Measurements from ENCODE around the gene GNRHR. TPM values are rescaled to one million over a fixed set of nuclear protein-coding genes. Genes with fewer than 3 reads are reported as not detected.
"Not testable (repeated sequence)": the region's sequence is repeated elsewhere in the genome, so short reads cannot be mapped to it uniquely, and the experiment has no call there.

The GNRHR gene
- total RNA-seq = not detected
- long read RNA-seq, donor 1 = 0 reads
- long read RNA-seq, donor 2 = 0 reads

DNA sequence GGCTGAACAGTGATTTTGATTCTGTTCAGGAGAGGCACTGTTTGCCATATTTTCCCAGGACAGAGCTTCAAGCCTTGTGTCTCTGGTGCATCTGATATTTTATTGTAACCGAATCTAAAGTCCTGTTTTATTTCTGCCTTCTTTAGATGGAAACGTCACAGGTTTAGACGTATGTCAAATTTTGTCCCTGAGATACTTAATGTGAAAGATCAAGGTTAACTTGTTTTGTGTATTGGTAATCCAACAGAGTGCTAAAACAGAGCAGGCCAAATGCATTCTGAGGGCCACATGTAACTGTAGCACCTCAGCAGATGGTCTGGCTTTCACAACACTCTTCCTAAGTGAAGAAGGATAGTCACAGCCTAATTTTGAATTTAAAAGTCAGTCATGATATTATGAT, at the start of gene GNRHR:
GNRHR (minus strand) TSS at position 101 of the 400 bp plus-strand sequence; CDS start at position 48, 53 bp downstream.
- DNase-seq (ENCODE audit: low spot score) = no peak
- intact Hi-C loops (cut with DNase I) = no loop called here

DNA sequence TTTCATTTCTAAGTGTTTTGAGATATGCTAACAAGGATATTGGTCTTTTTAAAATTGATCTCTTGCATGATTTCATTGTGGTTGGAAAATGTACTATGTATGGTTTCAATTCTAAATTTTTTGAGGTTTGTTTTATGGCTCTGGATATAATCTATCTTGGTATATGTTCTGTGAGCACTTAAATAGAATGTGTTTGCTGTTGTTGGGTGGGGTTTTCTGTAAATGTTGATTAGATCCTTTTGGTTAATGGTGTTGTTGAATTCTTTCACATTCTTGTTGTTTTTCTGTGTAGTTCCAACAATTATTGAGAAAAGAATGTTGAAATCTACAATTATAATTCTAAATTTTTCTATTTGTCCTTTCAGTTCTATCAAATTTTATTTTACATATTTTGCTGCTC, 42.6 kb upstream of the GNRHR start:
- no peak for DNase-seq (ENCODE audit: low spot score)
- intact Hi-C loops (cut with DNase I) = no loop called here

DNA sequence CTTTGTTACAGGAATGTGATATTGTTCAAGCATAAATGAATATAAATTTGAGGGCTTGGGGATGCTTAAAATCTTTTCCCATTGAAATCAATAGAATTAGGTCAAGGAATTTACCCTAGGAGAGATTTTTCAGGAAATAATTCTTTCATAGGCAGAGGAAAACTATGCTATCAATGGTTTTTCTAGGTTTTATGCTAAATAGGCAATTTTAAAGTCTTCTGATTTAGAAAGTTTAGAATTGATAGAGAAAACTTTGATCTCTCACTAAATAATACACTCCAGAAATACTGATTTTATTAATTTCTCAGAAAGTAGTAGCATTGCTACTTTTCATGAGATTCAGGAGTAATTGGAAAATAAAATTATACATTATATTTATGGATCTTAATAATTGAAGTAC, 36.5 kb upstream of the GNRHR start:
- no peak for DNase-seq (ENCODE audit: low spot score)
- intact Hi-C loops (cut with DNase I) = no loop called here

- intact Hi-C loops (cut with DNase I) = no loop called here
- no peak for DNase-seq (ENCODE audit: low spot score)
Measured at GRCh38 chr4:67787311-67787710, 33.1 kb upstream of the GNRHR start.

GRCh38 chr4:67785528-67785927, 31.3 kb upstream of the GNRHR start:
- no peak for DNase-seq (ENCODE audit: low spot score)
- intact Hi-C loops (cut with DNase I) = no loop called here

GRCh38 chr4:67779631-67780030, 25.4 kb upstream of the GNRHR start:
- no peak for DNase-seq (ENCODE audit: low spot score)
- intact Hi-C loops (cut with DNase I) = no loop called here

DNA sequence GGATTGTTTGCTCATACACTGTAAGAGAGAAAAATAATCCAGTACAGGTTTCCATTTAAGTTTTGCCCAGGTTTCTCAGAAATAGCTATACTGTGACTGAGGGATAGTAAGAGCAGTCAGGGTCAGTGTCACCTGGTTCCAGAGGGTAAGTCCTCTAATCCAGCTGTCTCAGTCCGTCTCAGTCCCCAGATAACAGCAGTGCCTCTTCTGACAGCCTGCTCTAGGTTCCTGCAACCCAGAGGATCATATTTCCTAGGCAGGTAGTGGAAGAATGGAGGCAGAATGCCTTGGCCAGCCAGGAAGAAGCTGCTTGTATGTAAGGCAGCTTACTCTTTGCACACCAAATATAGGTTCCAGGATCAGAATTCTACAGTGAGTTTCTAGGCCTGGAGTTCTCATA, 22.6 kb upstream of the GNRHR start:
- DNase-seq (ENCODE audit: low spot score) = no peak
- intact Hi-C loops (cut with DNase I) = no loop called here

DNA sequence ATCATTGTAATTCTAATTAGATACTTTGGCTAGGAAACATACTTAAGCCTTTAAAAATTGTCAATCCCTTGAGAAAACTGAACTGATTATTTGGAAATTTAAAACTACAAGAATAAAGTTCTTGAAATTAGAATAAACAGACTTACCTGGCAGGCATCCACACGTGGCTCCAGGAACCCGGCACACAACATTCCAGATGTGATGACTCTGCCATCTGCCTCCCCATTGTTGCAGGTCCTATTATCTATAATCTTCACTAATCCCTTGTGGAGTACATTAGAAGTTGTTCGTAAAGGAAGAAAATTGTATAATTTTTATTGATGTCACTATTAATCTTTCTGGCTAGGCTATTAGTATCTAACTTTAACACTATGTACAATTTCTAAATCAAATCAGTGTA, 16.2 kb upstream of the GNRHR start:
- intact Hi-C loops (cut with DNase I) = no loop called here
- DNase-seq (ENCODE audit: low spot score) = no peak

DNA sequence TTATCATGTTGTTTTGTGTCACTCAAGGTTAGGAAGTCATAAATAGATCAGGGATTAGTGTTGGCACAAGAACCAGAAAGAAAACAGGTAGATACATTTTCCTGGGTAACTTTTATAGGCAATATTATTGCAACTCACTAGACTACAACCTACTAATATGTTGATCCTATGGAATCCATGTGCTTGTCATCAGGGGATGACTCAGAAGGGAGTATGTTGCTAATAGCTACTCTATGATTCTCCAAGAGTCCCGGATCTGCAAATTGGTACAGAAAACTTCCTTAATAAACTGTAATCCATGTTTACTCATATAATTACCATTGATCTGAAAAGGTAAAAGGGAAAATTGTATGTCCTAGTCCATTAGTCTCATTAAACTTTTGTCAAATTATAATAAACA, 11.7 kb upstream of the GNRHR start:
- intact Hi-C loops (cut with DNase I) = no loop called here
- no peak for DNase-seq (ENCODE audit: low spot score)

GRCh38 chr4:67765401-67765800, 11.2 kb upstream of the GNRHR start:
- intact Hi-C loops (cut with DNase I) = no loop called here
- DNase-seq (ENCODE audit: low spot score) = no peak

- intact Hi-C loops (cut with DNase I) = no loop called here
Measured at GRCh38 chr4:67764183-67764582, 10.0 kb upstream of the GNRHR start.

GRCh38 chr4:67762086-67762485, 7.9 kb upstream of the GNRHR start:
- intact Hi-C loops (cut with DNase I) = no loop called here
- no peak for DNase-seq (ENCODE audit: low spot score)

More at GRCh38 chr4:67764183-67764582, 10.0 kb upstream of the GNRHR start:
- DNase-seq (ENCODE audit: low spot score) = no peak

DNA sequence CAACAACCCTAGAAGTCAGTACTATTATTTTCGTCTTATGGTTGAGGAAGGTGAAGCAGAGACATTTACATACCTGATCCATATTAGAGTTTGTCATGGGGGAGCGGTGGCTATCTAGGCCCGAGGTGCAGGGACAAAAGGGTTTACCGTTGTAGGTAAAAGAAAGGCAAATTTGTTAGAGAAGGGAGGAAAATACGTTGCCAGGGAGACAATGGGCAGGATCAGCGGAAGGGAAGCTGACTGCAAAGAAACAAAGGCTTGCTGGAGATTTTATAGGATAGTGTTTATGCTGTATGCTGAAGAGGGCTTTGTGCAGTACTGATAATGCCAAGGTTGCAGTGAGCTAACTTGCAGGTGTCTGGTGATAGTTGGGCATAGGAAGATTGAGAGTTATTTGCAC, 2.8 kb upstream of the GNRHR start:
- DNase-seq (ENCODE audit: low spot score); intact Hi-C loops (cut with DNase I): not testable (repeated sequence)

GRCh38 chr4:67755974-67756373, 1.8 kb upstream of the GNRHR start:
- intact Hi-C loops (cut with DNase I) = no loop called here
- no peak for DNase-seq (ENCODE audit: low spot score)

DNA sequence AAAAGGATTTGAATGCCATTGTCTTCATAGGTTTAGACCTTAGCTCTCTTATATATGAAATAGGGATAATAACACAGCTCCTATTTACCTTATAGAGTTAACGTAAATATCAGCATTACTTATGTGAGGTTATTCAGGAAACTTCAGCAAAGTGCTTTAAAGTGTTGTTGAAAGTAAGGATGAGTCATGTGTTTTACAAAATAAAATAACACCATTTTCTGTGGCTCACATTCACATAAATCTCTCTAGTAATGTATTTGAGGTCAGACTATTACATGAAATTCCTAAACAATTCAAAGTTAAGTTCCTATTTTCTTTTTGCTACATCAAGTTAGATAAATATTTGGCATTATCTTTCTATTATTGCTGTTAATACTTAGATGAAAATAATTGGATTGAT, 2.9 kb downstream of the GNRHR start:
- intact Hi-C loops (cut with DNase I) = no loop called here

DNA sequence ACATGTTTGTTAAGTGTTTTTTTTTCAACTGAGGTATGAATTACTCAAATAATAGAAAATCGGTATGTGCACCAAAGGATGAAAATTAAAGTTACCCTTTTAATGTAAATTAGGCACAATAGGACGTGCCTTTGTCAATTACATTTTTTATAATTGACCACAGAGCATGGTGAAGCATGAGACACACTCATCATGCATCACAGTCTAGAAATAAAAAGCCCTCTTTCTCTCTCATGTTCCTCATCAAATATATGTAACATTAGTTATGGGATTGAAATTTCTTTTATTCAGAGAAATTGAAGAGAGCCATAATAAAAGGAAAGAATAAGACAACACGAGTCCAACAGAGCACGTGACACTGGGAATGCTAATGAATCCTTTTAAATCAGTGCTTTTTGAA, 3.5 kb downstream of the GNRHR start:
- intact Hi-C loops (cut with DNase I) = no loop called here

More for the DNA sequence above, 2.9 kb downstream of the GNRHR start:
- no peak for DNase-seq (ENCODE audit: low spot score)

DNA sequence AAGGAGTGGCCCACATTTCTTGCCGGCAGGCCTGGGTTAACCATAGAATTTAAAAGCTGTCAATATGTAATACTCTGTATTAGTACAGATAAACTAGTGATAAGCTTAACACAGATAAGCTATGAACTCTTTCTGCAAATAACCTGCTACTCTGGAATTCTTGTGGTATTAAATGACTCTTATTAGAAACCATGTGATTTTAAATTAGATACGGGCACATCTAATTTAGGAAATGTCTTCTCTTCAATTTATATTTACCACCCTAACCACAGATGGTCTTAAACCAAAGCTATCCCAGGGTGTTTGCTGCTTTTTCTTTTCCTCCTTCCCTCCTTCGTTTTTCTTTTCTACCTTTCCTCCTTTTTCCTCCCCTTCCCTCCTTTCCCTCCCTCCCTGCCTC, 4.9 kb downstream of the GNRHR start:
- intact Hi-C loops (cut with DNase I) = no loop called here
- DNase-seq (ENCODE audit: low spot score) = no peak

More for the DNA sequence above, 3.5 kb downstream of the GNRHR start:
- DNase-seq (ENCODE audit: low spot score) = no peak

DNA sequence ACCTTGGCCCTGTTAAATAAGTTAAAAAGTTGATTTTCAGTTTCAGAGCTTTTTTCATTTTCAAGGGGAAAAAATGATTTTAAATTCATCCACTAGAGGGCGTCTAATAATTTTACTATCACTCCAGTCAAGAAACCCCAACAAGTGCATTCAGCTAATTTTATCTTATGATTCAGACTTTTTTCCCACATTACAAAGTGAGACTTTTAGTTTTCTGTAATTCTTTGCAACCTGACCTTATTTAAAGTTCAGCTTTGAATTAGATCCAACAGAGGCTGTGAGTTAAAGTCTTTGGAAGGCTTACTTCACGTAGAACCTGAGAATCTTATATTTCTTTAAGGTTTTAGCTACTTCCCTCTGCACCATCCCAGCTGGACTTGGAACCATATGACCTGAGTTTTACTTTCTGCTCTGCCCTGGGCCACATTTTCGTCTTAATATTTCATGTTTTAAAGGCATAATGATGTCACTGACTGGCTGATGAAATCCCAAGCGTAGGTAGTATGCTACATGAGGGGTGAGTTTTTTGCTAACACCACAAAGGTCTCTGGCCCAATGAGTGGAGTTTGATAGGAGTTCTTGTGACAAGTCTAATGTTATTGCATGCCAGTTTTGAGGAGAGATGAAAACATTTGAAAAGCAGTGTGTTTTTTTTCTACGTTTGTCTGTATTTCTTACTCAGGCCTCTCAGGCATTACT, 7.2 kb downstream of the GNRHR start:
- intact Hi-C loops (cut with DNase I) = no loop called here
- DNase-seq (ENCODE audit: low spot score) = no peak

DNA sequence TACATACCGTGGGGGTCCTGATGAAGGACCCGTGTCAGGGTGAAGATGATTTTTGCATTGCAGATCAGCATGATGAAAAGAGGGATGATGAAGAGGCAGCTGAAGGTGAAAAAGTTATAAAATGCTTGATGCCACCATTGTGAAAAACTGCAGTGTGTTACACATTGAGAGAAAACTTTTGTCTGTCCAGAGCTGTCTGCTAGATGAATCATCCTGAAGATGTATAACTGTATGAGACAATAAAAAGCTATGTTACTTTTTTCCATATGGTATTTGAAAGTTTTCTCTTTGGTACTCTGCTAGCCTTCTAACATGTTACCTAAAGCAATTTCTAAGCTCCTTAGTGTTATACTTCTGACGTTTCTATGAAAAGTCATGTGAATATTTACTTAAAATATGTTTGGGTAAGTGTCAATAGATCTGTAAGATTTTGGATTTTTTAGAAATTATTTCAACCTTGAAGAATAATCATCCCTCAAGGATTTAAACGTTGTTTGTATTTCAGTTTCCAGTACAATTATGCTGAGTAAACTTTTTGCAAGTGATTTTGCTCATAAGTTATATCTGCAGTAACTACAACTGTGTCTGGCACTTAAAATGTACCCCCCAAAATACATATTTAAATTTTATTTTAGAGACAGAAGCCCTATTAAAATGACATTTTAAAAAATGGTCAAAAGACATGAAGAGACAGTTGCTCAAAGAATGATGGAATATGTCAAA, 9.5 kb downstream of the GNRHR start:
- DNase-seq (ENCODE audit: low spot score) = no peak
- intact Hi-C loops (cut with DNase I) = no loop called here

DNA sequence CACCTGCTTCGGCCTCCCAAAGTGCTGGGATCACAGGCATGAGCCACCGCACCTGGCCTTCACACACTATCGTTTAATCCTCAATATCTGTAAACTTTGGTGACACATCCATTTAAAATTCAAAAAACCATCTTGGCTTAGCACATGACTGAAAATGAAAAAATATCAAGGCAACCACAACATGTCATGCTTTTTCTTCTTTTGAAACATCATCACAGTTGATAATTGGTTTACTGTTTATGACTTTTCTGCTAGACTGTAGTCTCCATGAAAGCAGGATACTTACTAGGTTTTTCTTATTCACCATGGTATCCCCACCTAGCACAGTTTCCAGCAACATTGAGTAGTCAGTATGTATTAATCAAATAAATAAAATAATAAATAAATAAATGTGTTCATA, 11.0 kb downstream of the GNRHR start:
- DNase-seq (ENCODE audit: low spot score) = no peak
- intact Hi-C loops (cut with DNase I) = no loop called here

- intact Hi-C loops (cut with DNase I) = no loop called here
- DNase-seq (ENCODE audit: low spot score) = no peak
Measured at GRCh38 chr4:67736262-67736661, 17.9 kb downstream of the GNRHR start.

All from posterior vena cava (tissue), 2 donors.